Endothelial cell of umbilical vein (primary cell): ENCODE results near the gene TCEANC.

ENCODE experiments used
- CTCF ChIP-seq, 2 donors: IDR thresholded peaks; 1 replicate in 1 of 2; 2 replicates in 1 of 2; pipeline ENCODE4 v1.5.1; 2011; ENCODE audit warnings: low read length in 2 of 2, mild to moderate bottlenecking in 2 of 2, moderate library complexity in 2 of 2, control low read depth in 1 of 2, inconsistent platforms in 1 of 2, low read depth in 1 of 2; ENCODE audit not compliant: insufficient read depth in 1 of 2; ENCODE audit errors: extremely low read depth in 1 of 2
- EZH2 ChIP-seq: IDR thresholded peaks from 2 replicates; pipeline ENCODE4 v1.6.1; 2012; ENCODE audit warnings: borderline replicate concordance, low read depth, mild to moderate bottlenecking, moderate library complexity, low read length, inconsistent platforms; ENCODE audit not compliant: severe bottlenecking
- GATA2 ChIP-seq: IDR thresholded peaks from 2 replicates; pipeline ENCODE4 v1.7.0; 2011; ENCODE audit warnings: low read depth, mild to moderate bottlenecking, moderate library complexity, mixed read lengths, low read length; ENCODE audit not compliant: insufficient read length, insufficient read depth
- MAX ChIP-seq: IDR thresholded peaks from 2 replicates; pipeline ENCODE4 v1.6.1; 2011; ENCODE audit not compliant: insufficient read depth, insufficient read length
- POLR2A ChIP-seq: IDR thresholded peaks from 2 replicates; pipeline ENCODE4 v1.6.1; 2012; ENCODE audit warnings: low read depth, mild to moderate bottlenecking, control low read depth, low read length
- POLR2AphosphoS5 ChIP-seq: IDR thresholded peaks from 2 replicates; pipeline ENCODE4 v1.6.1; 2012; ENCODE audit warnings: low read depth, mild to moderate bottlenecking, control low read depth, low read length, moderate library complexity; ENCODE audit not compliant: insufficient read depth

GRCh38 chrX:13702111-13702789, 49.3 kb downstream of the TCEANC start:
- TF ChIP-seq POLR2A (no peak), POLR2AphosphoS5 (no peak), CTCF (IDR thresholded peaks at IDR 0.05; ENCODE audit: extremely low read depth in 1 of 2, insufficient read depth in 1 of 2, low read depth in 1 of 2, low read length in 2 of 2) (no peak), GATA2 (no peak), EZH2 (no peak), MAX (no peak)
